HTERT RPE-1 (cell line): ENCODE measurements around the gene PRCD.

ENCODE experiments used
- in situ Hi-C: fragments of 300-500 bp; cut with MboI; formaldehyde crosslinking; loops from 4 replicates; pipeline ENCODE4 v1.14.3; 2020; ENCODE audit warnings: low sequenced_read_pairs

The PRCD gene

DNA sequence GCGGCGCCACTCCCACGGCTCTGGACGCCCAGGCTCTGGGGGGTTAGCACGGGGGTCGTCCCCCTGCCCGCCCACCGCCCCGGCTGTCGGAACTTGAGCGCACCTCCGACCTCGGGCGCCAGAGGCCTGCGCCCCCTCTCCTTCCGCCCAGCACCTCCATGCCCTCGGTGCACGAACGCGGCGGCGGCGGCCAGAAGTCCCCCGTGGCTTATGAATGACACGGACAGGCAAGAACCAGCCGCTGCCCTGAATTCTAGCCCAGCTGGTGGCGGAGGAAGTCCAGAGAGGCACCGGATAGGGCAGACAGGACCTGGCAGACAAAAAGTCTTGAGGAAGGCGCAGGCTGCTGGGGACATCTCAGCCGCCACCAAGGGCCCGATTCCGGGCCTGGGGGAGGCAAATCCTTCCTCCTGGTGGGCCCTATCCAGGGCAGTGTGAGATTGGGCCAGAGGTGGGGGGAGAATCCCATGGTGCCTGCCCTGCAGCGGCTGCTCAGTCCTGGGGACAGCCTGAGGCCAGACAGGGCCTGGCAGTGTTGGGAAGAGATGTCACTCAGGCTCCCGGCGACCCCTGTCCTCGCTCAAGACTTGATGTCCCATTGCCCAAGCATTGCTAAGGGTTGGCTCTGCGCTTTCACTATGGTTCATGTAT lies 1.4 kb upstream of the PRCD start:
- in situ Hi-C loops, result no loop called here

DNA sequence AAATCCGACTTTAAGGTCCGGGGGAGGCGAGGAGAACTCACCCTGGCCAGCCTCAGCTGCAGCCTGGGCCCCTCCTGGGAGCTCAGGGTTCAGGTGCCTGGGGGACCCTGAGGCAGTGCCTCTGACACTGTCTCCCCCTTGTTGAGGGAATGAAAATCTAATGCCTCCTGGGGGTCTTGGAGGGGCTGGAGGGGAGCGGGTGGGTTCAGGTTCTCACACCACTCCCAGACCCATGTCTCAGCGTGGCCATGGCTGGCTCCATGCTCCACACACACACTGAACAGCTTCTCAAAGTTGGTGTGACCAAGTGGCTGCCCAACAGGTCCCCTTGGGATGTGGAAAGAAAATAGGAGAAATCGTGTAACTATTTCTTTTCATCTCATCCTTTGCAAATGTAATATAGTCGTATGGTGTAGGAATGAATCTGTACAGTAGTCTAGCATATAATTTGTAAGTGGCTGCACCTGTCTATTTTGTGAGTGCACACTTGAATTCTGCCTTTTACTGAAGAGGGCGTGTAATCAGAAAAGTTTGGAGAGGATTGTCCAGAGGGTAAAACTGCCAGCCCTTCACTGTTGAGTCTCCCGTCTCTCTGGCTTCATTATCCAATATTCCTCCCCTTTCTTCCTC lies 788 bp upstream of the PRCD start:
- in situ Hi-C loops, result no loop called here

DNA sequence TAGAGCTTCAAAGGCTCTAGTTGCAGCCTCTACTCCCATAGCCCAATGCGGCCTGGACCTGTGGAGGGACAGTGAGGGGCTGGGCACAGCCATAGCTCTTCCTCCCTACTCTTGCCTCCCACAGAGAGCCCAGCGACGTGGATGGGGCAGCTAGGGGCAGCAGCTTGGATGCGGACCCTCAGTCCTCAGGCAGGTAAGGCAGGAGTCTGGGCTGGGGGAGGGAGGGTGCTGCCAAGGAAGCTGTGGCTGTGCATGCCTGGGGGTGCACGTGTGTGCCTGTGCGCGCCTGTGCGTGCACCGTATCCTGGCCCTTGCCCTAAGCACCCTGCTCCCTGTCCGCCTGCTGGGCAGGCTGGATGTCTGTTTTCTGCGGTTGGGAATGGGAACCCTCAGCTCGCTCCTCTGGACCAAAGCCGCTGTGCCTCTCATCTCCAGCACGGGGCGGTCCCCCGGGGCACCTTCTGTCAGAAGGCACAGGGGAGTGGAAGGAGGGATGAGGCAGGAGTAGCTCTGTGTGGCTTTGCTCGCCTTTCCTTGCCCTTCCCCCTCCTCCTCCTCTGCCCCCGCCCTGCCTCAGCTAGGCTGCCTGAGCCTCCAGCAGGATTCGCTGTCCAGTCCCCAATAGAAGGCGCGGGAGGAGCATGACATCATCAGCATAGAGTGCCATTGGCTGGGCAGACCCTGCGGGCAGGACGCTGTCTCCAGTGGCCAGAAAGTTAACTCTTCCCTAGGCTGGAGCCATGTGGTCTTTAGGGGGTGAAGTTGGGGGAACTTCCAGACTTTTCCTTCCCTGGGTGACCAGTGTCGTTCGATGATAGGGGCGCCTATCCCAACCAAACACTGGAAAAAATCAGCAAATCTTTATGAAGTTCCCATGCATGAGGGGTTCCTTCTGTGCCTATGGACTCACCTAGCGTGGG lies 797 bp downstream of the PRCD start:
- in situ Hi-C loops, result no loop called here

- in situ Hi-C loops, result no loop called here
Measured at GRCh38 chr17:76541739-76542454, 2.1 kb downstream of the PRCD start.

DNA sequence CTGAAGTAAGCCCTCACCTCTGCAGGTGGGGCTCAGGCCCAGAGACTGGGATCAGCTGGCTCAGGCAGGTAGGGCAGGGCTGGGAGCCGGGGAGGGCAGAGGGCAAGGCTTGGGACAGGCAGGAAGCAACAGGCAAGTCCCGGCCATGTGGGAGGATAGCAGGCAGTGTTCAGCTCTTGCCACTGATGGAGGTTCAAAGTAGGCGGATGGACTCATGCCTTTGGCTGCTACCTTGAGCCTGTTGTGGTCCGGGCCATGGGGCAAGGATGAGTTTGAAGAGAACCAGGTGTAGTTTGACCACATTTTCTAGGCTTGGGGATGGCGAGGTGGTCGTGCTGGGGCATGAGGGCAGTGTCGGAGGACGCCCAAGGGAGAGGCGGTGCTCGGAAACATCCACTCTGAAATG lies 2.7 kb downstream of the PRCD start:
- in situ Hi-C loops, result no loop called here

DNA sequence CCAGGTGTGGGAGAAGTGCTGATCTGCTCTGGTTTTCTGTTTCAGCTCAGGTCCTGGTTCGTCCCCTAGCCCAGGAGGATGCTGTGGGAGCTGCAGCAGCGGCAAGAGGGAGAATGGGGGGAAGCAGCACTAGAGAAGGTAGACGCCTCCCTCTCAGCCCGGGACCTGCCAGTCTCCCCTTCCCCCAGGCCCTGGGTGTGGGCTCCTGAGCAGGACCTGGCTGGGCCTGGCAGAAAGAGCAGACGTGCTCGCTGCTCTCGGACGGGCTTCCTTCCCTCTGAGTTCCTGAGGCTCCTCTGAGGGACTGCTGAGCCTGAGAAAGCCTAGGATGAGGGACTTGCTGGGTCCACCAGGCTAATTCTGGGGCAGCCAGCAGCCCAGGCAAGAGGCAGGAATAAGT lies 3.1 kb downstream of the PRCD start:
- in situ Hi-C loops, result no loop called here

DNA sequence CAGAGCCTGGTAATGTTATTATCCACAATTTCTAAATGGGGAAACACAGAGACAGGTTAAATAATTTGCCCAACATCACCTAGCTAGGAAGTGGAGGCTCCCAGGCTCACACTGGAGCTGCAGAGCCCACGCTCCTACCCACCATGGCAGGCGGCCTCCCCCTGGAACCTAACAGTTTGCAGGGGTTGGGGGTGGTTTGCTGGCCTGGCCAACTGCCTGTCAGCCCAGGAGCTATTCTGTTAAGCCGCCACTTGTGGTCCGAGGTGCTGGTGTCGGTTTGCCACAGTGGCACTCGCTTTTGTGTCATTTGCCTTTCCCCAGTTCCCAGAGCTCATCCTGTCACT lies 3.6 kb downstream of the PRCD start:
- in situ Hi-C loops, result no loop called here

GRCh38 chr17:76543826-76544545 lies 4.1 kb downstream of the PRCD start:
- in situ Hi-C loops, result no loop called here

DNA sequence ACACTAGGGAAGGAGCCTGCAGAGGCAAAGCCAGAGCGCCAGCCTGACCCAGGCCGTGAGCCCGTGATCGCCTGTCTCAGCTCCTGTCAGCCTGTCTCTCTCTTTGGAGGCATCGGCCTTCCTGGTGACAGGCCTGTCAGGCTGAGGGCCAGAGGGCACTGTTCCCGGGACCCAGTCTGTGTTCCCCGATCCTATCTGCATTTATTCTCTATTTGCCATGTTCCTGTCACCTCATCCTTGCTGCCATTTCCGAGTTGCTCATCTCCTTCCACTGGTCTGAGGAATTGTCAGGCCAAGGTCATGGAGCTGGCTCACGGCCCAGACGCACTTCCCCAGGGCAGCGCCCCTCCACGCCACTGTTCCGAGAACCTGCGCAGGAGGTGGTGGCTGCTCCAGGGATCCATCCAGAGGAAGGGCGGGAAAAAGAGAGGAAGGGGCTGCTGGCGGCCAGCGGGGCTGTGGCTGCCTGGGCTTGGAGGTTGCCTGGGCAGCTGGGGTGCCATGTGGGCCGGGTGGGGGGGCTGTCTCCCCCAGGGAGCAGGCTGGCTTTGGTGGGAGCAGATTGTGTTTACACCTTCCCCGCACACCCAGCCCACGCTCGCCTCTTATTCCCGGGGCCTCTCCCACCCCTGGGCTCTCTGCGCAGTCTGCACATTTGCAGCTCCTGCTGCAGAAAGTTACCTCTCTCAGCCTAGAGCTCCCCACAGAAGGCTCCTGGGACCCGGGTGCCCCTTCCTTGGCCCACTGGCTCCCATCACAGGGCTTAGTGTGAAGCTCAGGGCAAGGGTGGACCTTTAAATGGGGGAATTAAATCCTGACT lies 4.9 kb downstream of the PRCD start:
- in situ Hi-C loops, result no loop called here

GRCh38 chr17:76545918-76546555 lies 6.2 kb downstream of the PRCD start:
- in situ Hi-C loops, result no loop called here

DNA sequence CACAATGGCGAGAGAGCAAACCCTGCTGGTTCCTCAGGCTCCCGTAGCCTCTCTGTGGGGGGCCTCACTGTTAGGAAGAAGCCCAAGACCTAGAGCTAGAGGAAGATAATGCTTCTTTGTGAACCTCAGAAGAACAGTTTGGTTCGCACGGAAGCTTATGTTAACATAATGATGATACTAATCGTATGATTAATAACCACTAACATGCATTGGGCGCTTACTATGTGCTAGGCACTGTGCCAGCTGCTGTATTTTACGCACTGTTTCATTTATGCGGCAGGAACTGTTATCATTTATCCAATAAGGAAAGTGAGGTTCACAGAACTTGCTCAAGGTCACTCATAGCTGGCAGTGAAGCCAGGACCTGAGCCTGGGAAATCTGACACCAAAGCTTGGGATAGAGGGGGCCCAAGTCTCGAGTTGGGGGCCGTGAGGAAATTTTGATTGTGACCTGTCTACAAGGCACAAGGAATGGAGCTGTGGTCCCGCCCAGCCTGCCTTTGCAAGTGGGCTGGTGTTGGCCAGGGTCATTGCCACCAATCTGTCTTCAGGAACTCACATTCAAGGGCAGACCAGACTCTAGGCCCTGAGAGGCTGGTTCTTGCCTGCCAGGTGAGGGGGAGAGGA lies 6.8 kb downstream of the PRCD start:
- in situ Hi-C loops, result no loop called here

- in situ Hi-C loops, result no loop called here
Measured at GRCh38 chr17:76547183-76547641, 7.4 kb downstream of the PRCD start.

- in situ Hi-C loops, result no loop called here
Measured at GRCh38 chr17:76547642-76548202, 7.9 kb downstream of the PRCD start.

DNA sequence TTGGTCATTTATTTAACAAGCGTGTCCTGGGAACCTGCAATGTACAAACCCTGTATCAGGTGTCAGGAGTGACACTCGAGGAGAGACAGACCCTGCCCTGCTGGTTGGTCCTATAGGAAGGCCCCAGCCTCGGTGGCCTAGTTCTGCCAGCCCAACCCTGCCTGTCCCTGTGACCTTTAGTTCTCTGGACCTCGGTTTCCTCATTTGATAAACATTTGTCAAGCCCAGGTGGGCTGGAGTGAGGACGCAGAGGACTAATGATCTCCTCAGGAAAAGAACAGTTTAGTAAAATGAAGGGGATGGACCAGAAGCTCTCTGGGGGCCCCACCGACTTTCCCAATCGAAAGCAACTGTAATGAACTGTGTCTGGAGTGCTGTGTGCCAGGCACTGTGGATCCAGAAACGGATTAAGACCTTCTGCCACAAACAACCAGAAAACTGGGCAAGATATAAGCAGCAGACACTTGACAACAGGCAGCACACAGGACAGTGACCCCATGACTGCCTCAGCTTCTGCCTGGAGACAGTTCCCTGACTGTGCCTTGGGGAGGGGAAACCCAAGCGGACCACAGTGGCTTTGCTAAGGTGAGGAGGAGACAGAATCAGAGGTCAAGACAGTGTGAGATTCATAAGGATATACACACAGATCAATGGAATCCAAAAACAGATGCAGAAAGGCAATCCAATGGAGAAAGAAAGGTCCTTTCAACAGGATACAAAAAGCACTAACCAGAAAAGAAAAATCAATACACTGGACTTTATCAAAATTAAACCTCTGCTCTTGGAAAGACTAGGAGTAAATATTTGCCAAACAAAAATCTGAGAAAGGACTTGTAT lies 8.8 kb downstream of the PRCD start:
- in situ Hi-C loops, result no loop called here

DNA sequence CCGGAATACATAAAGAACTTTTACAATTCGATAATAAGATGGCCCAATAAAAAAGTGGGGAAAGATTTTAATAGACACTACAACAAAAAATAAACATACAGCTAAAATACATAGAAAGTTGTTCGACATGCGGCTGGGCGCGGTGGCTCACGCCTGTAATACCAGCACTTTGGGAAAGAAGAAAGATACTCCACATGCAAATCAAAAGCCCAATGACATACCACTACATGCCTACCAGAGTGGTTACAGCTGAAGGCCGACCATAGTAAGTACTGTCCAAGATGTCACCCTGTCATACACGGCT lies 9.3 kb downstream of the PRCD start:
- in situ Hi-C loops, result no loop called here

GRCh38 chr17:76549539-76549938 lies 9.7 kb downstream of the PRCD start:
- in situ Hi-C loops, result no loop called here

GRCh38 chr17:76550712-76551615 lies 11.1 kb downstream of the PRCD start:
- in situ Hi-C loops, result no loop called here
